GM23248 (cell line): ENCODE data around the gene COA3. TPM values are rescaled to one million over a fixed set of nuclear protein-coding genes. Genes with fewer than 3 reads are reported as not detected.

ENCODE experiments used
- DNase-seq: peaks from one replicate; pipeline ENCODE4 v3.0.0-alpha.2; 2015
- H2AFZ ChIP-seq: fragments of 200-600 bp; sonication (generic); 2 replicates; pipeline ENCODE4 v1.6.1; 2016; ENCODE audit warnings: antibody characterized with exemption
- H3F3A ChIP-seq: fragments of 200-600 bp; sonication (generic); 2 replicates; pipeline ENCODE4 v1.6.1; 2016; ENCODE audit warnings: mild to moderate bottlenecking, antibody characterized with exemption, mixed run types; ENCODE audit not compliant: insufficient read depth
- H3K27ac ChIP-seq: fragments of 200-600 bp; sonication (generic); 2 replicates; pipeline ENCODE4 v1.5.1; 2016; ENCODE audit warnings: mild to moderate bottlenecking
- H3K27me3 ChIP-seq: fragments of 200-600 bp; sonication (generic); replicated peaks from 2 replicates; pipeline ENCODE4 v1.6.1; 2016; ENCODE audit warnings: mild to moderate bottlenecking; ENCODE audit not compliant: insufficient read depth
- H3K36me3 ChIP-seq: fragments of 200-600 bp; sonication (generic); 2 replicates; pipeline ENCODE4 v1.6.1; 2016; ENCODE audit warnings: low read depth, mild to moderate bottlenecking
- H3K4me1 ChIP-seq: fragments of 200-600 bp; sonication (generic); 2 replicates; pipeline ENCODE4 v1.6.1; 2016; ENCODE audit warnings: mild to moderate bottlenecking; ENCODE audit not compliant: insufficient read depth
- H3K4me2 ChIP-seq: fragments of 200-600 bp; sonication (generic); one replicate; pipeline ENCODE4 v1.6.1; 2016; ENCODE audit warnings: mild to moderate bottlenecking; ENCODE audit not compliant: unreplicated experiment
- H3K4me3 ChIP-seq: fragments of 200-600 bp; sonication (generic); 2 replicates; pipeline ENCODE4 v1.5.1; 2016; ENCODE audit warnings: mild to moderate bottlenecking
- H3K79me2 ChIP-seq: fragments of 200-600 bp; sonication (generic); 2 replicates; pipeline ENCODE4 v1.6.1; 2016; ENCODE audit warnings: mild to moderate bottlenecking; ENCODE audit not compliant: insufficient read depth
- H3K9ac ChIP-seq: fragments of 200-600 bp; sonication (generic); 2 replicates; pipeline ENCODE4 v1.6.1; 2016; ENCODE audit warnings: mild to moderate bottlenecking
- H3K9me2 ChIP-seq: fragments of 200-600 bp; sonication (generic); 2 replicates; pipeline ENCODE4 v1.6.1; 2016; ENCODE audit warnings: mixed run types, mild to moderate bottlenecking, moderate library complexity; ENCODE audit not compliant: insufficient read depth
- H3K9me3 ChIP-seq: fragments of 200-600 bp; sonication (generic); one replicate; pipeline ENCODE4 v1.6.1; 2017; ENCODE audit warnings: low read depth
- H4K20me1 ChIP-seq: fragments of 200-600 bp; sonication (generic); 2 replicates; pipeline ENCODE4 v1.6.0; 2016; ENCODE audit not compliant: insufficient read depth
- EZH2 ChIP-seq: fragments of 200-600 bp; sonication (generic); IDR thresholded peaks from 2 replicates; pipeline ENCODE4 v1.6.1; 2018; ENCODE audit warnings: antibody characterized with exemption, mild to moderate bottlenecking; ENCODE audit not compliant: insufficient read depth, poor library complexity, severe bottlenecking
- EZH2phosphoT487 ChIP-seq: fragments of 200-600 bp; sonication (generic); IDR thresholded peaks from 2 replicates; pipeline ENCODE4 v1.6.1; 2018; ENCODE audit warnings: antibody characterized with exemption, moderate library complexity, mild to moderate bottlenecking, low read depth; ENCODE audit not compliant: insufficient read depth
- WGBS, 2 experiments: methylation state at CpG; one replicate each; pipeline ENCODE4 v1.1.6; 2015 to 2017; ENCODE audit warnings: low lambda C conversion rate in 2 of 2, low coverage in 1 of 2; ENCODE audit errors: missing lambda C conversion rate in 2 of 2; 5-methylcytosine and 5-hydroxymethylcytosine counted together
- in situ Hi-C: fragments of 300-500 bp; cut with MboI; formaldehyde crosslinking; loops from 2 replicates; pipeline ENCODE4 v1.15.0; 2020
- polyA plus RNA-seq: library from polyadenylated mRNA; unstranded; fragments of >200 nt; fragmentation: Nextera tagmentation; extraction: Ambion mirVana; gene quantifications from 2 replicates; pipeline ENCODE4 v1.2.1, GENCODE V29; 2016
- total RNA-seq: library from RNA; depleted of rRNA; stranded (reverse); fragments of >200 nt; shearing (Covaris generic); gene quantifications from 2 replicates; pipeline ENCODE4 v1.2.3, GENCODE V29; 2014

Gene COA3
- total and polyA plus RNA-seq, 2 experiments from 2014 or later: 48.0 to 125 TPM

GRCh38 chr17:42819939-42820535, 21.5 kb upstream of the COA3 start:
- no peak overlapping the region for H3K4me3 ChIP-seq
- TF ChIP-seq EZH2: no peak
- TF ChIP-seq EZH2phosphoT487: no peak
- peak; percentile 82 for DNase-seq
- peaks cover 53% of the 10 kb centered on the region for H3K36me3 ChIP-seq
- in situ Hi-C loops: no loop called here
- peaks cover 32% of the 10 kb centered on the region for H3K4me1 ChIP-seq
- 3 to 5% methylated on average over 2 of the region's 2 CpGs for WGBS, 2 experiments
- H3K9ac ChIP-seq: no peak overlapping the region
- H3F3A ChIP-seq: peaks cover 51% of the 10 kb centered on the region
- H3K79me2 ChIP-seq: peaks cover 53% of the 10 kb centered on the region
- H3K4me2 ChIP-seq: no peak overlapping the region
- H3K27ac ChIP-seq: no peak overlapping the region
- no peak overlapping the region for H2AFZ ChIP-seq
- H4K20me1 ChIP-seq: no peaks in the 10 kb centered on the region
- H3K9me2 ChIP-seq: no peaks in the 10 kb centered on the region
- no peaks in the 10 kb centered on the region for H3K27me3 ChIP-seq
- no peaks in the 10 kb centered on the region for H3K9me3 ChIP-seq

DNA sequence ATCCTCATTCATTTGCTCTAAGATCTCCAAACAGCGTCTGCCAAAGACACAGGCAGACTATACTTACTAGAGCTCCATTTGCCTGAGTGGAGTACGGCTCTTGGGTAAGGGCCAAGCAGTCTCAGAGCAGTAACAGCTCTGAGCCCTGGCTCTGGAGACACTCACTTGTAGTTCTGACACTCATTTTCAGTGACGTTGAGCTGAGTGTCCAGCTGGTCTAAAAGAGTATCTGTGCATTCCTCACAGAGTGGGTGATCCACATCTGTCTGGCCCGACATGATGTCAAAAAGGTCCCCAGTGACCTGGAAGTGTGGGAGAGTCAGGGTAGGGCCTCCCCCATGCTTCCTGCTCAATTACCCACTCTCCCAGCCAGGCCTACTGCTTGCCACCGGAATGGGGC, 19.9 kb upstream of the COA3 start:
- Histone ChIP-seq H3K4me2 (peak overlapping the region; percentile 30), H3K79me2 (peaks cover 46% of the 10 kb centered on the region), H3K27me3 (no peaks in the 10 kb centered on the region), H3K9me2 (no peaks in the 10 kb centered on the region), H2AFZ (no peak overlapping the region), H3K9me3 (no peaks in the 10 kb centered on the region), H3K27ac (peak overlapping the region; percentile 65), H4K20me1 (no peaks in the 10 kb centered on the region), H3K9ac (peak overlapping the region; percentile 32; the same call in 1 of the 2 replicates), H3K4me1 (peaks cover 45% of the 10 kb centered on the region), H3K4me3 (no peak overlapping the region), H3K36me3 (peaks cover 62% of the 10 kb centered on the region), H3F3A (peaks cover 65% of the 10 kb centered on the region)
- TF ChIP-seq EZH2phosphoT487 (no peak), EZH2 (no peak)
- DNase-seq: peak; percentile 32
- in situ Hi-C loops: no loop called here
- 86 to 87% methylated on average over 5 of the region's 5 CpGs for WGBS, 2 experiments

DNA sequence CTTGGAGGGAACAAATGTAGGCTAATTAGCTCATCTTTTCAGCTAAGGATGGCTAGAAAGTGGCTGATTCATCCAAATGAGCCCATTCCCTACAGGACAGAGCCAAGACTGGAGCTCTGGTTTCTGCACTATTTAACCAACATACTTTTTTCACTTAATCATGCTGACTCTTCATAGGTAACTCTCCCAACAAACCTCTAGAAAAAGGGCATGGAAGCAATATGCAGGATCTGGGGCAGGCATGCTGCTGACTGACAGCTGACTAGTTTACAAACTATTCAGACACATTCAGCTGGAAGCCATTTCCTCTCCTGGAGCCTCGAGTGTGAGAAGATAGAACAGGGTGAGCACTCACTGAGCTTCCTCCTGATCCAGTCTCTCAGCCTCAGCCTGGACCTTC, 19.4 kb upstream of the COA3 start:
- Histone ChIP-seq H3F3A (peaks cover 65% of the 10 kb centered on the region), H3K9me2 (no peaks in the 10 kb centered on the region), H3K9me3 (no peaks in the 10 kb centered on the region), H3K79me2 (peaks cover 41% of the 10 kb centered on the region), H2AFZ (no peak overlapping the region), H3K27me3 (no peaks in the 10 kb centered on the region), H3K36me3 (peaks cover 67% of the 10 kb centered on the region), H4K20me1 (no peaks in the 10 kb centered on the region), H3K27ac (peak overlapping the region; percentile 65), H3K9ac (peak overlapping the region; percentile 32; the same call in 1 of the 2 replicates), H3K4me3 (no peak overlapping the region), H3K4me1 (peaks cover 39% of the 10 kb centered on the region), H3K4me2 (peak overlapping the region; percentile 30)
- in situ Hi-C loops: no loop called here
- TF ChIP-seq EZH2phosphoT487 (no peak), EZH2 (no peak)
- DNase-seq: peak; percentile 51
- 0 to 9% methylated on average over 1 of the region's 1 CpG for WGBS, 2 experiments

- no peak overlapping the region for H3K9ac ChIP-seq
- no peaks in the 10 kb centered on the region for H4K20me1 ChIP-seq
- H3K36me3 ChIP-seq: peaks cover 72% of the 10 kb centered on the region
- peaks cover 71% of the 10 kb centered on the region for H3F3A ChIP-seq
- TF ChIP-seq EZH2phosphoT487: no peak
- TF ChIP-seq EZH2: no peak
- peak; percentile 93 for DNase-seq
- no peak overlapping the region for H2AFZ ChIP-seq
- WGBS, 2 experiments: 52% methylated on average over 8 of the region's 8 CpGs
- H3K4me3 ChIP-seq: no peak overlapping the region
- peak overlapping the region; percentile 55 for H3K27ac ChIP-seq
- in situ Hi-C loops: no loop called here
- H3K4me2 ChIP-seq: peak overlapping the region; percentile 58
- H3K9me2 ChIP-seq: no peaks in the 10 kb centered on the region
- H3K27me3 ChIP-seq: no peaks in the 10 kb centered on the region
- peaks cover 11% of the 10 kb centered on the region for H3K79me2 ChIP-seq
- no peaks in the 10 kb centered on the region for H3K9me3 ChIP-seq
- peaks cover 33% of the 10 kb centered on the region for H3K4me1 ChIP-seq
Observed at GRCh38 chr17:42814633-42815399, 16.3 kb upstream of the COA3 start.
